Cardiac muscle cell (in vitro differentiated cells and primary cell): ENCODE data around the gene PECR. TPM values are rescaled to one million over a fixed set of nuclear protein-coding genes. Genes with fewer than 3 reads are reported as not detected.

Source experiments
- DNase-seq, 2 donors: peaks; one replicate each; pipeline versions ENCODE4 v3.0.0 to v3.0.0-alpha.2; 2010 to 2017; ENCODE audit warnings: low read depth in 1 of 2, low spot score in 1 of 2
- H3K27ac ChIP-seq: fragments of 200-600 bp; sonication (generic); 2 replicates; pipeline ENCODE4 v1.5.1; 2016
- H3K27me3 ChIP-seq: fragments of 200-600 bp; sonication (generic); 2 replicates; pipeline ENCODE4 v1.6.0; 2016; ENCODE audit warnings: control low read depth
- H3K36me3 ChIP-seq: fragments of 200-600 bp; sonication (generic); 2 replicates; pipeline ENCODE4 v1.5.1; 2016; ENCODE audit warnings: control low read depth
- H3K4me1 ChIP-seq: fragments of 200-600 bp; sonication (generic); 2 replicates; pipeline ENCODE4 v1.8.1; 2017; ENCODE audit warnings: low read depth, mild to moderate bottlenecking, mixed run types
- H3K4me3 ChIP-seq: fragments of 200-600 bp; sonication (generic); 2 replicates; pipeline ENCODE4 v1.5.1; 2016; ENCODE audit warnings: mild to moderate bottlenecking
- H3K9me3 ChIP-seq: fragments of 200-600 bp; sonication (generic); 2 replicates; pipeline ENCODE4 v1.5.1; 2017; ENCODE audit warnings: low read depth, mild to moderate bottlenecking, control low read depth
- CTCF ChIP-seq: IDR thresholded peaks from 2 replicates; pipeline ENCODE4 v1.5.1; 2012; ENCODE audit warnings: low read depth, mild to moderate bottlenecking, low read length
- polyA plus RNA-seq: library from polyadenylated mRNA; unstranded; fragments of >200 nt; fragmentation: Nextera tagmentation; extraction: Ambion mirVana; gene quantifications from 2 replicates; pipeline ENCODE4 v1.2.1, GENCODE V29; 2016
- total RNA-seq: library from RNA; depleted of rRNA; stranded (reverse); fragments of >200 nt; gene quantifications from 2 replicates; pipeline ENCODE4 v1.2.3, GENCODE V29; 2016

PECR gene
- total and polyA plus RNA-seq, 2 experiments from 2014 or later = 6.4 to 11.4 TPM

DNA sequence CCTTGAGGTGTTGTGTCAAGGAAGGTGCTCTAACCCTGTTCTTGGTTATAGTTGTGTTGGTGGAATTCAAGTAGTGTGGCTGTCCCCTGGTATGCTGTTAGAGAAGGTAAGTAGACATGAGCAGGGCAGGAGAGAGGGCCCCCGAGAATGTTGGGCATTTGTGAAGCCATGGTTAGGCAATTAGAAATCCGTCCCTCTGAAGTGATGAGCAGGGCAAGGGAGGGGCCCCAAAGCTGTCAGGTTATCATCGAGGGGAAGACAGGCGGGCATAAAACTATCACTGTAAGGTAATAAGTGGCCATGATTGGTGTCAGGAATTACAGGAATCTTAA, 32.7 kb upstream of the PECR start:
- Histone ChIP-seq H3K36me3 (peaks cover 52% of the 10 kb centered on the region), H3K4me3 (no peak overlapping the region), H3K9me3 (no peaks in the 10 kb centered on the region), H3K27ac (peak overlapping the region; percentile 75), H3K27me3 (no peaks in the 10 kb centered on the region), H3K4me1 (peaks cover 17% of the 10 kb centered on the region)
- no peak for DNase-seq
- TF ChIP-seq CTCF = no peak

DNA sequence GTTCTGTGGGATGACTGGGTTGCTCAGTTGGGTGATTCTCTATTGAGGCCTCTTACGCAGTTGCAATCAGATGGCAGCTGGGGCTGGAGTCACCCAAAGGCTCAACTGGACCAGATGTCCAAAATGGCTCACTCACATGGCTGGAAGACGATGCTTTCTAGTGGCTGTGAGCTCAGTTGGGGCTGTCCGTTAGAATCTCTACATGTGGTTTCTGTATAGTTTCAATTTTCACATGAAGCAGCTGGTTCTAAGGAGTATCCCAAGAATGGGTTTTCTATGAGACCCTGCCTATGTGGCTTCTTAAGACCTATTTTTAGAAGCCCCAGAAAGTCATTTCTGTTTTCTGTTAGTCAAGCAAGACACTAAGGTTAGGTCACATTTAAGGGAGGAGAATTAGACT, 32.0 kb upstream of the PECR start:
- Histone ChIP-seq H3K36me3 (peaks cover 44% of the 10 kb centered on the region), H3K9me3 (no peaks in the 10 kb centered on the region), H3K27ac (peak overlapping the region; percentile 75), H3K27me3 (no peaks in the 10 kb centered on the region), H3K4me1 (peaks cover 20% of the 10 kb centered on the region), H3K4me3 (no peak overlapping the region)
- no peak for DNase-seq
- no peak for TF ChIP-seq CTCF

DNA sequence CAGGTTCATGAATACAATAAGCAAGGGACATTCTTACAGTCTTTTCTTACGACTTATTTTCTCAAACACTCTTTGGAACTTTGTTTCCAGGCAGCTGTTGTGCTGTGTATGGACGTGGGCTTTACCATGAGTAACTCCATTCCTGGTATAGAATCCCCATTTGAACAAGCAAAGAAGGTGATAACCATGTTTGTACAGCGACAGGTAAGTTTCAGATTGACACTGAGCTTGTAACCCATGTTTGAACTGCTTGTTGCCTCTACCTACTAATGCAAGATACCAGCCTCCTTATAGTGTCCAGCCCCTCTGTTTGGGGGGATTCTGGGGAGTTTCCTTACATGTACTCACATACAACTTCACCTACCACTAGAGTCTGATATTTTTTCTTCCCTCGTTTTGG, 31.3 kb upstream of the PECR start:
- no peak for DNase-seq
- TF ChIP-seq CTCF = no peak
- peak overlapping the region; percentile 75 for H3K27ac ChIP-seq

GRCh38 chr2:216111122-216111521, 29.5 kb upstream of the PECR start:
- Histone ChIP-seq H3K4me1 (peaks cover 26% of the 10 kb centered on the region), H3K4me3 (no peak overlapping the region), H3K36me3 (peaks cover 21% of the 10 kb centered on the region), H3K9me3 (no peaks in the 10 kb centered on the region), H3K27me3 (no peaks in the 10 kb centered on the region), H3K27ac (no peak overlapping the region)
- no peak for TF ChIP-seq CTCF
- no peak for DNase-seq

More for the DNA sequence above, 31.3 kb upstream of the PECR start:
- Histone ChIP-seq H3K9me3 (no peaks in the 10 kb centered on the region), H3K4me3 (no peak overlapping the region), H3K36me3 (peaks cover 38% of the 10 kb centered on the region), H3K27me3 (no peaks in the 10 kb centered on the region), H3K4me1 (peaks cover 26% of the 10 kb centered on the region)

- DNase-seq = no peak
- Histone ChIP-seq H3K27me3 (no peaks in the 10 kb centered on the region), H3K36me3 (peaks cover 21% of the 10 kb centered on the region), H3K4me1 (peaks cover 21% of the 10 kb centered on the region), H3K4me3 (peak overlapping the region; percentile 77), H3K9me3 (no peaks in the 10 kb centered on the region), H3K27ac (no peak overlapping the region)
- TF ChIP-seq CTCF = no peak
Observed at GRCh38 chr2:216110620-216111019, 29.0 kb upstream of the PECR start.
